ENCODE results near the gene RNF115. TPM values are rescaled to one million over a fixed set of nuclear protein-coding genes. Genes with fewer than 3 reads are reported as not detected.

Gene RNF115
- total and polyA plus RNA-seq, 2 of the 8 experiments (the other 6 are each of a cell fraction or from before 2014, with no cell fraction given), result 4.7 to 10.8 TPM

GRCh38 chr1:145751491-145752037, 72.3 kb downstream of the RNF115 start:
- Histone ChIP-seq H2BK15ac (ENCODE audit: low read length) (no peak overlapping the region), H4K5ac (ENCODE audit: insufficient read length, low read depth, low read length) (no peak overlapping the region), H4K8ac (ENCODE audit: extremely low read depth, insufficient read depth, low read length) (no peak overlapping the region), H3K9me3 (ENCODE audit: insufficient read depth in 2 of 2, low read depth in 1 of 2, low read length in 1 of 2) (no peaks in the 10 kb centered on the region), H3K18ac (ENCODE audit: extremely low read depth, low read length) (no peak overlapping the region), H4K20me1 (replicated peaks in 1 of 2; ENCODE audit: control insufficient read depth in 1 of 2, insufficient read depth in 2 of 2, low read length in 2 of 2) (no peaks in the 10 kb centered on the region), H3K79me1 (ENCODE audit: low read depth, low read length) (no peaks in the 10 kb centered on the region; the same call in 1 of the 2 replicates), H3K4me3 (ENCODE audit: extremely low read depth in 1 of 4, insufficient read depth in 2 of 4, low read depth in 3 of 4, low read length in 4 of 4) (no peak overlapping the region), H2BK5ac (ENCODE audit: low read depth, low read length) (no peak overlapping the region), H2AFZ (ENCODE audit: low read length) (no peak overlapping the region), H2AK5ac (ENCODE audit: low read depth, low read length) (no peak overlapping the region), H4K91ac (replicated peaks; ENCODE audit: insufficient read length, low read length) (no peak overlapping the region), H3K9ac (replicated peaks in 1 of 4; ENCODE audit: extremely low read depth in 1 of 4, low read depth in 3 of 4, low read length in 3 of 4) (no peak overlapping the region), H3K14ac (ENCODE audit: insufficient read length) (no peak overlapping the region), H3K4me1 (replicated peaks in 1 of 4; ENCODE audit: control insufficient read depth in 3 of 4, insufficient read depth in 4 of 4, low read length in 3 of 4) (no peaks in the 10 kb centered on the region), H3K27ac (ENCODE audit: low read depth, low read length) (no peak overlapping the region), H3K36me3 (ENCODE audit: control insufficient read depth in 2 of 4, insufficient read depth in 4 of 4, low read length in 3 of 4) (peaks cover 3 to 15% (median 7%) of the 10 kb centered on the region in 4 experiments; a peak in 6 of 8 replicates), H3K23me2 (ENCODE audit: low read depth, low read length) (no peaks in the 10 kb centered on the region), H3K23ac (ENCODE audit: insufficient read length) (no peak overlapping the region), H3K4ac (replicated peaks; ENCODE audit: insufficient read length, low read depth, low read length) (no peak overlapping the region), H3K79me2 (ENCODE audit: control insufficient read depth in 1 of 2, insufficient read depth in 2 of 2, low read length in 2 of 2) (no peaks in the 10 kb centered on the region), H2BK20ac (ENCODE audit: low read length) (no peak overlapping the region), H3K27me3 (replicated peaks in 1 of 4; ENCODE audit: control insufficient read depth in 3 of 4, extremely low read depth in 1 of 4, insufficient read depth in 3 of 4, low read length in 3 of 4) (no peaks in the 10 kb centered on the region), H2BK12ac (ENCODE audit: low read depth, low read length) (no peak overlapping the region), H3K56ac (replicated peaks; ENCODE audit: insufficient read length, low read depth, low read length) (no peak overlapping the region), H2BK120ac (replicated peaks; ENCODE audit: low read depth, low read length) (no peak overlapping the region), H3K4me2 (ENCODE audit: insufficient read depth in 1 of 2, low read depth in 2 of 2, low read length in 2 of 2) (no peak overlapping the region)
- ChIA-PET CTCF (ENCODE audit: partially characterized antibody) (no interaction called here), POLR2A (ENCODE audit: partially characterized antibody) (interaction anchor here (1.0 kb wide), 1 partner anchor 15 kb away, joined by 3 read pairs; no protein-coding TSS in a partner anchor)
- FAIRE-seq (no peak), DNase-seq (ENCODE audit: low read depth in 1 of 2, low spot score in 2 of 2) (no peak)
- no peak for TF ChIP-seq E2F6 (IDR thresholded peaks at IDR 0.05)
- TF ChIP-seq SIRT6 (IDR thresholded peaks at IDR 0.05; ENCODE audit: low read length), result no peak
- TF ChIP-seq CHD2 (IDR thresholded peaks at IDR 0.05; ENCODE audit: low read length), result no peak
- no peak for TF ChIP-seq CEBPB (IDR thresholded peaks at IDR 0.05; ENCODE audit: low read depth, low read length)
- WGBS, 2 experiments (ENCODE audit: extremely low coverage in 1 of 2, insufficient coverage in 1 of 2, insufficient read length in 1 of 2, insufficient replicate concordance in 2 of 2, low coverage in 1 of 2, low lambda C conversion rate in 2 of 2, missing lambda C conversion rate in 1 of 2), result 86% methylated on average over 5 of the region's 5 CpGs; no CpG with 5 or more reads in 1 of the 2 experiments

Measured in H1 (cell line).